Measurements from ENCODE around the gene MLLT3. TPM values are rescaled to one million over a fixed set of nuclear protein-coding genes. Genes with fewer than 3 reads are reported as not detected.

The MLLT3 gene
- total RNA-seq, 1 experiment from 2014 or later: 37.6 TPM

DNA sequence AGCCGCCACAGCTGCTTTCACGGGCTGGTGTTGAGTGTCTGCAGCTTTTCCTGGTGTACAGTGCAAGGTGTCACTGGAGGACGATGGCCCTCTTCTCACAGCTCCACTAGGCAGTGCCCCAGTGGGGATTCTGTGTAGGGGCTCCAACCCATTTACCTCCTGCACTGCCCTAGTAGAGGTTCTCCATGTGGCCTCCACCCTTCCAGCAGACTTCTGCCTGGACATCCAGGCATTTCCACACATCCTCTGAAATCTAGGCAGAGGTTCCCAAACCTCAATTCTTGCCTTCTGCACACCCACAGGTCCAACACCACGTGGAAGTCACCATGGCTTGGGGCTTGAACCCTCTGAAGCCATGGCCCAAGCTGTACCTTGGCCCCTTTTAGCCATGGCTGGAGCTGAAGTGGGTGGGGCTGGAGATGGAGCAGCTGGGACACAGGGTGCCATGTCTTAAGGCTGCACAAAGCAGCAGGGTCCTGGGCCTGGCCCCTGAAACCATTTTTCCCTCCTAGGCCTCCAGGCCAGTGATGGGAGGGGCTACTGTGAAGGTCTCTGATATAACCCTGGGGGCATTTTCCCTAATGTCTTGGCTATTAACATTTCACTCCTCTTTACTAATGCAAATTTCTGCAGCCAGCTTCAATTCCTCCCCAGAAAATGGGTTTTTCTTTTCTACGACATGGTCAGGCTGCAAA, 82.0 kb downstream of the MLLT3 start:
- in situ Hi-C loops (cut with HindIII; ENCODE audit: low pct_unique_long_range_greater_than_20kb, low sequenced_read_pairs): no loop called here
- no peak for DNase-seq (ENCODE audit: low read depth)

DNA sequence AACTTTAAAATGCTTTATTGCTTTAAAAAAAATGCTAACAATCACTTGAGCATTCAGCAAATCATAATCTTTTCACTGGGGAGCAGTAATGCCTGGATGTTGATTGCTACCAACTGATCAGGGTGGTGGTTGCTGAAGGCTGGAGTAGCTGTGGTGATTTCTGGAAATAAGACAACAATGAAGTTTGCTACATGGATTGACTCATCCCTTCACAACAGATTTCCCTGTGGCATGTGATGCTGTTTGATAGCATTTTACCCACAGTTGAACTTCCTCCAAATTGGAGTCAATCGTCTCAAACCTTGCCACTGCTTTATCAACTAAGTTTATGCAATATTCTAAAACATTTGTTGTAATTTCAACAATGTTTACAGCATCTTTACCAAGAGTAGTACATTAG, 83.3 kb downstream of the MLLT3 start:
- in situ Hi-C loops (cut with HindIII; ENCODE audit: low pct_unique_long_range_greater_than_20kb, low sequenced_read_pairs): no loop called here
- DNase-seq (ENCODE audit: low read depth): no peak

DNA sequence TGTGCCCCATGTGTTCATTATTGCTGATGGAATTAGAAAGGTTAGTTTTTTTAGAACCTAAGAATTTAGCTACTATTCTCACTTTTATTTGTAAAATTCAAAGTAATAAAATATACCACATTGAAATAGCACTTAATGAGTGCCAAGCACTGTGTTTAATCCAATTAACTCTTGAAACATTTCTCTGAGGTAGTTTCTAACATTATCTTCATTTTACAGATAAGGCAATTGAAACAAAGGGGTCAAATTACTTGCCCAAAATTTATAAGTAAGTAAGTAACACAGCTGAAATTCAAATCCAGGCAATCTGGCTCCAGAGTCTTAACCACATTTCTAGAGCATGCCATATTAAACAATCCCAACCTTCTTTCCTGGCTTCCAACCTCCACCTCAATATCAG, 84.2 kb downstream of the MLLT3 start:
- in situ Hi-C loops (cut with HindIII; ENCODE audit: low pct_unique_long_range_greater_than_20kb, low sequenced_read_pairs): no loop called here
- DNase-seq (ENCODE audit: low read depth): no peak

DNA sequence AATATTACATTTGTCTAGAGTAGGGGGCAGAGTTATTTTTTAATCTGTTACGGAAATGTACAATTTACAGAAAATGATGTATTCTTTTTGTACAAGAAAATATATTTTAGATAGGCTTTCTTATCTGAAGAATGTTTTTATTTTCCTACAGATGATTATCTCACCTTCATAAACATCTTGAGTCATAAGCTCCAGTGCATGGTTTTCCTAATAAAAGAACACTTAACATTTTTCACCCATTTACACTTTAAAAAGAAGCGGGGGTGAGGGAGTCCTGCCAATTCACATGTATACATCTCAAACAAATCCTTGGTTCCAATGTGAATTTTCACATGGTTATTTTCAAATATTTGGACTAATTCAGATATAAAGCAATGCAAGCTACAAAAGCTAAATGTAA, 85.0 kb downstream of the MLLT3 start:
- in situ Hi-C loops (cut with HindIII; ENCODE audit: low pct_unique_long_range_greater_than_20kb, low sequenced_read_pairs): no loop called here
- DNase-seq (ENCODE audit: low read depth): no peak

DNA sequence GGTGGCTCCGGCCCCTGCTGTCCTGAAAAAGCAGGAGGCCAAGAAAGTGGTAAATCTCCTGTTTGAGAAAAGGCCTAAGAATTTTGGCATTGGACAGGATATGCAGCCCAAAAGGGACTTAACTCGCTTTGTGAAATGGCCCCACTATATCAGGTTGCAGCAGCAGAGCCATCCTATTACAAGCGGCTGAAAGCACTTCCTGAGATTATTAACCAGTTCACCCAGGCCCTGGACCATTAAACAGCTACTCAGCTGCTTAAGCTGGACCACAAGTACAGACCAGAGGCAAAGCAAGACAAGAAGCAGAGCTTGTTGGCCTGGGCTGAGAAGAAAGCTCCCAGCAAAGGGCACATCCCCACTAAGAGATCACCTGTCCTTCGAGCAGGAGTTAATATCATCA, 89.7 kb downstream of the MLLT3 start:
- in situ Hi-C loops (cut with HindIII; ENCODE audit: low pct_unique_long_range_greater_than_20kb, low sequenced_read_pairs): no loop called here
- DNase-seq (ENCODE audit: low read depth): no peak

DNA sequence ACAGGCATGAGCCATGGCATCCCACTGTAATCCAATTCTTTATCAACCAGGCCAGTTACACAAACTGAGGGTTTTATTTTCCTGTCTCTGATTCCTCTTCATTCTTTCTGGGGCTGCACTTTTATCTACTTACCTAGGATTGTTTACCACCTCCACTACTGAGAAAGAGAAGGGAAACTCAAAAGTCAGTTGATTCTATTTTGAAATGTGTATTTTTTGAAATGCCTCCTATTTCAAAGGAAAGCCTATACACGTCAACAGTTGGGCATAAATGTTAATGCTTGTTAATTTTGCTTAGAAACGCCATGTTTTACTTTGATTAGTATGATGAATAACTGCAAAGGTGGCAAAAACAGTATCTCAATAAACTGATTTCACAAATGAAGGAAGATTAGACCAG, 92.5 kb downstream of the MLLT3 start:
- in situ Hi-C loops (cut with HindIII; ENCODE audit: low pct_unique_long_range_greater_than_20kb, low sequenced_read_pairs): no loop called here
- no peak for DNase-seq (ENCODE audit: low read depth)

DNA sequence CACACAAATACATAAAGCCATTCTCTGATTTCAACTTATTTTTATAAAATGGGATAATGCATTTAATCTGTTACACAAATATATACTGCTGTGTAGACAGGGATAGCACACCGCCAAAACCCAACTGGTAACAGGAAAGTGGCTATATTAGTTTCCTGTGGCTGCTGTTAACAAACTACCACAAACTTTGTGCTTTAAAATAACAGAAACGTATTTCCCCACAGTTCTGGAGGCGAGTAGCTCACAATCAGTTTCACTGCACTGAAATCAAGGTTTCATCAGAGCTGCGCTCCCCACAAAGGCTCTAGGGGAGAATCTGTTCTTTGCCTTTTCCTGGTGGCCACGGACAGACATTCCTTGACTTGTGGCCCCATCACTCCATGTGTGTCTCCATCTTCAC, 94.0 kb downstream of the MLLT3 start:
- DNase-seq (ENCODE audit: low read depth): no peak
- in situ Hi-C loops (cut with HindIII; ENCODE audit: low pct_unique_long_range_greater_than_20kb, low sequenced_read_pairs): no loop called here

DNA sequence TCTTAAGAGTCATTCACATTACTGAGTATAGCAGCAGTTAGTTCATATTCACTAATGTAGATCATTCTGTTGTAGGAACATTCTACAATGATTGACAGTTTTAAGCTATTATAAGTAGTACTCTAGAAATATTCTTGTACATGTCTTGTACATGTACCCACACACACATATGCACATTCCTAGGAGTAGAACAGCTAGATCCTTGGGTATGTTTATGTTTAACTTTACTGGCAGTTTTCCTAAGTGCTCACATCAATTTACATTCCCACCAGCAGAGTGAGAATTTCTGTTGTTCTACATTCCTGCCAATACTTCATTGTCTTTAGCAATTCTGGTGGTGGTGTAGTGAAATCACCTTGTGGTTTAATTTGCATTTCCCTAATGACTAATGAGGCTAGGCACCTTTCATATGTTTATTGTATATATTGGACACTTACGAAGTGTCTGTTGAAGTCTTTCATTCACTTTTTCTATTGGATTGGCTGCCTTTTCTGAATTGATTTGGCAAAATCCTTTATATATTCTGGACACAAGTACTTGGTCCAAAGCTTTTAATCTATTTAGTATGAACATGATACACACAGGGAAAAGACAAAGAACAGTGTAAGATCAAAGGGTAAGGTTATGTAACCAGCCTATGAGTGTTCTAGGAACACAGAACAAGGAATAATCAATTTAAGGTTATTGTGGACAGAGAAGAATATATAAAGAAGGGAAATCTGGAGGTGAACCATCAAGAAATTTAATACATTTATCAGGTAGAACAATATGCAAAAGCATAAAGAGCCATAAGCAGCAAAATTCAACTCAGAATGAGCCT, 95.6 kb downstream of the MLLT3 start:
- DNase-seq (ENCODE audit: low read depth): peak; percentile 20
- in situ Hi-C loops (cut with HindIII; ENCODE audit: low pct_unique_long_range_greater_than_20kb, low sequenced_read_pairs): no loop called here

DNA sequence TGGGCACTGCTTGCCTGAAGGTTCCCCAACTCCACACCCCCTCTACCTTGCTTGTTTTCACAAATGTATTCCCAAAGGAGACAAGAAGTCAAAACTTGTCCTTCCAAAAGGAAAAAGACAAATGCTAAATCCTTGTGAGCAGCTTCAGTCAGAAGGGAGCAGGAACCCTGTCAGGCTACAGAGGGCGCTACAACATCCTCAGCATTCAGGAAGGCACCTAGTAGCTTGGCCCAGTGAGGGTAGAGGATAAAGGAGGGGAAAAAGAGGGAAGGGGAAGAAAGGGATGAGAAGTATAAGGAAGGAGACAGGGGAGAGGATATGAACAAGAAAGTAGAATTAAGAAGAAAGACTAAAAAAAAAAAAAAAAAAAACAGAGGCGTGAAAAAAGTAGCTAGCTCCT, 97.5 kb downstream of the MLLT3 start:
- no peak for DNase-seq (ENCODE audit: low read depth)
- in situ Hi-C loops (cut with HindIII; ENCODE audit: low pct_unique_long_range_greater_than_20kb, low sequenced_read_pairs): no loop called here

DNA sequence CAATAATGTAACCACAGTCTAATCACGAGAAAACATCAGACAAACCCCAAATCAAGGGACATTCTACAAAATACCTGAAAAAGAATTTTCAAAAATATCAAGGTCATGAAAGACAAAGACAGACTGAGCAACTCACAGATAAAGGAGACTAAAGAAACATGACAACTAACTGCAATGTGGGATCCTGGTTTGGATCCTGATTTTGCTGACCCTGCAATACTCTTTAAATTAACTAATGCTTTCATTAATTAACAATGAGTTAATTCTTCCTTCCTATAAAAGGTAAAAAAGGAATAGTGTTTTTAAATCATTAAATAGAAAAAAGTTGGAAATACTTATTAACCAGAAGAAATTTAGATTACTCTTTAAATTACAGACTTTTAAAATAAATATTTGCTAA, 103.6 kb downstream of the MLLT3 start:
- no peak for DNase-seq (ENCODE audit: low read depth)
- in situ Hi-C loops (cut with HindIII; ENCODE audit: low pct_unique_long_range_greater_than_20kb, low sequenced_read_pairs): no loop called here

DNA sequence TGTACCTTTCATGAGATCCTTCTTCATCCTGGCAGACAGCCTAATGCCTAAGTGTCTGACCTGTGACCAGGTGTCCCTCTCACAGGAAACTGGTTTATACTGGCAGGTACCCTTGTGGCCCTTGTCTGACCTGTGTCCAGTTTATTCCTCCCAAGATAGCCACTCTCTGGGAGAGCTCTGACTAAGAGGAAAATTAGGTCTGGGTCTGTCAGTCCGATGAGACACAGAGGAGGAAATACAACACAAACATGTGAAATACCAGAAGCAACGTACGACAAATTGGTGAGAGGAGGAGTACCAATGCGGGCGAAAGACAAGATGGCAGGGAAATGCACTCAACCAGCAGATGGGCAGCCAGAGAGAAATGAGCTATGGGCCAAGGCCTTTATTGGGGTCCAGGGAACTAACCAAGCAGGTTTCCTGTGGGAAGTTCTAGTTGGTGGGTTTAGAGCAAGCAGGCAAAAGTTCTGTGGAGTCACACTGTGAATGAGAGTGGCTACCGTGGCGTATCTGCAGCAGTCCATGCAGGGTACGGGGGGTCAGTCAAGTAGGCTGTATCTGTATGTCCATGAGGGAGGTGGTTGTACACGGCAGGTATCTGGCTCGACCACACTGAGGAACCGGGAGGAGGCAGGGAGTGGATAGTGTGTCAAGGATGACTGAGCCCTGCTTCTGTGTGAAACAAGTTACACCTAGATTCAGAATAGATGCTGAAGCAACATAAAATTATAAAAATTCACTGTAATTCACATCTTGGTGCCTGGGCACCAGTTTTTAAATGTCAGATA, 109.0 kb downstream of the MLLT3 start:
- peak; percentile 27 for DNase-seq (ENCODE audit: low read depth)
- in situ Hi-C loops (cut with HindIII; ENCODE audit: low pct_unique_long_range_greater_than_20kb, low sequenced_read_pairs): no loop called here

DNA sequence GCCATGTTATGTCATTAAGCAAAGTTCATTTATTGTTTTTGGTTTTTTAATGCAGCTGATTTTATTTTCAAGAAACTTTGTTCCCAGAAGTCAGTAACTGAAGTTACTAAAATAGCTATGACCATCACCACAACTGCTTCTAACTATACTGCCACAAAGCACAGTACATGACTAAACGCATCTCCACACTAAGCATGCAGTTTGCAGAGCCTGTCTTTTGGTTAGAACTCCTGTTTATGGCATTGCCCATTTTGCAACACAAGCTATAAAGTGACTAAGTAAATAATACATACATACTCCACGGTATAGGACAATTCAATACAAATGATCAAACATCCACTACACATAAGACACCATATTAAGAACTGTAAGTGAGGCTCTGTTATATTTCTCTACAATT, 109.7 kb downstream of the MLLT3 start:
- in situ Hi-C loops (cut with HindIII; ENCODE audit: low pct_unique_long_range_greater_than_20kb, low sequenced_read_pairs): no loop called here
- DNase-seq (ENCODE audit: low read depth): no peak

DNA sequence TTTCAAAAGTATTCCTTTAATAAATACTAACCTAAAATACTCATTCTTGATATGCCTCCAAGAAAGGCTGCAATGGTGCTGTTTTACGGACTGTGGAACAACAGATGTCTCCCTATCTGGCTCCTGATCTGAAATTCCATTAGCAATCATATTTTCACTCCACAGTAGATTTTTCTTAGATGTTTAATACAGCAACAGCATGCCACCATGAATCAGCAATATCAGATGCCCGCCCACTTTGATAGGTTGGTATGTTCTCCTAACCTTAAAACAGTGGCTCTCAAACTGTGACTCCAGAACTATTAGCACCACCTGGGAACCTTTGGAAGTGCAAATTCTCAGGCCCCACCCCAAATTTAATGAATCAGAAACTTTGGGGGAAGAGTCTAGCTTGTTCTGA, 110.2 kb downstream of the MLLT3 start:
- in situ Hi-C loops (cut with HindIII; ENCODE audit: low pct_unique_long_range_greater_than_20kb, low sequenced_read_pairs): no loop called here
- DNase-seq (ENCODE audit: low read depth): peak; percentile 45

DNA sequence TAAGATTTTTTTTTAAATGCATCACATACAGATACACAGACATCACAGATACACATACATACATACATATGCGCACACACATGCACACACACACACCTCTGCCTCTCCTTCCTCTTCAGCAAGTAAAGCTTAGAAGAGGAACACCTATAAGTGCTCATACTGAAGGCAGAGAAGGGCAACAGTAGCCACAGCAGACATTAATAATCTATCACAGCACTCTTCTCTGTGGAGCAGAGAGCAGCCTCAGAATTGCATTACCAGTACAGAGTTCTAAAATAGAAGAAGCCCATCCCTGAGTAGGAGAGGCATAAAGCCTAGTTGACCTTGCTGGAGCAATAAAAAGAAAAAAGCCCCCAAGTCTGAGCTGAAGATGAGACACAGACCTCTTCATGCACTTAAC, 110.6 kb downstream of the MLLT3 start:
- no peak for DNase-seq (ENCODE audit: low read depth)
- in situ Hi-C loops (cut with HindIII; ENCODE audit: low pct_unique_long_range_greater_than_20kb, low sequenced_read_pairs): no loop called here

DNA sequence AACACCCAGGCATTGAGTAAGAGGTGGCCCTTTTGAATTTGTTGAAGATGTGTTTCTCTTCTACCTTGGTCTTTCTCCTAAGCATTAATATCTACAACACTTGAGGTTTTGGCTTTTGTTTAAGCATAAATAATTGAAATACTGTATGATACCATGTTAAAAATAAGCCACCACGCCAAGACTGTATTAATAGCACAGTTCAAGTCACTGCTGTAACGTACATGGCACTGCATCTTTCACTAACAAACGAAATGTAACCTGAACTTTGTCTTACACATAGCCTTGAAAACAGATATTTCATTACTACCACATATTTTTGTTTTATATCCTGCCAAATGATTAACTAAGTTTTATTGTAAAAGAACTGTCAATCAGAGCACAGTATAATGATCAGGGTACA, 112.8 kb downstream of the MLLT3 start:
- DNase-seq (ENCODE audit: low read depth): no peak
- in situ Hi-C loops (cut with HindIII; ENCODE audit: low pct_unique_long_range_greater_than_20kb, low sequenced_read_pairs): no loop called here

DNA sequence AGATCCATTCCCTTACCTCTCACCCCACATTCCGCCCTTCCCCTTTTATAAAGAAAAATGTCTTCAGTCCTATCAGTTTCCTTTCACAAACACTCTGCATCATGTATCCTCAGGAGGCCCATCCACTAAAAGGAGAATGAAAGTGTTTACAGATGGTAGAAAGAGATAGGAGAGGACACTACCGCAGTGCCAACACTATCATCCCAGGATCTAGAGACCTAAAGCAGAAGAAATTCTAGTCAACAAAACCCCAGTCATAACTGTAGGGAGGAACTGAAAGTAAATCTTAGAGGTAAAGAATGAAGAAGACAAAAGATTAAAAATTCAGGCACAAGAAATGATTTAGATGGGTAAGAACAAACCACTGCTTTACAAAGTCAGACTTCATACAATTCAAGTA, 114.1 kb downstream of the MLLT3 start:
- no peak for DNase-seq (ENCODE audit: low read depth)
- in situ Hi-C loops (cut with HindIII; ENCODE audit: low pct_unique_long_range_greater_than_20kb, low sequenced_read_pairs): no loop called here

DNA sequence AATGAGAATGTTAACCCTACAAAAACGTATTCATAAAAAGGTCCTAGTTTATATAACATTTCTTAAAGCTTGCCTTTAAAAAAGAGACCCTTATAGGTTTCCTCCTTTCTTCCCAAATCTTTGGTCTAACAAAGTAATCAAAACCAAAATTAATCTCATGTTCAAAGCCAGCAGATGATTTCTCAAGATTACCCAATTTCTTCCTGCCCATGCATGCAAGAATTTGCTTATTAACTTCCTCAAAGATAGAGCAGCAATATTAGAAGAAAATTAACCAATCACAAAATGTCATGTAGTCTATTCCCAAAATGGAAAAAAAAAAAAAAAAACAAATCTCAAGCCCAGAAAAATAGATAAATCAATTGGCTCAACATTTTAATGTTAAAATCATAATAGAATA, 114.9 kb downstream of the MLLT3 start:
- no peak for DNase-seq (ENCODE audit: low read depth)

DNA sequence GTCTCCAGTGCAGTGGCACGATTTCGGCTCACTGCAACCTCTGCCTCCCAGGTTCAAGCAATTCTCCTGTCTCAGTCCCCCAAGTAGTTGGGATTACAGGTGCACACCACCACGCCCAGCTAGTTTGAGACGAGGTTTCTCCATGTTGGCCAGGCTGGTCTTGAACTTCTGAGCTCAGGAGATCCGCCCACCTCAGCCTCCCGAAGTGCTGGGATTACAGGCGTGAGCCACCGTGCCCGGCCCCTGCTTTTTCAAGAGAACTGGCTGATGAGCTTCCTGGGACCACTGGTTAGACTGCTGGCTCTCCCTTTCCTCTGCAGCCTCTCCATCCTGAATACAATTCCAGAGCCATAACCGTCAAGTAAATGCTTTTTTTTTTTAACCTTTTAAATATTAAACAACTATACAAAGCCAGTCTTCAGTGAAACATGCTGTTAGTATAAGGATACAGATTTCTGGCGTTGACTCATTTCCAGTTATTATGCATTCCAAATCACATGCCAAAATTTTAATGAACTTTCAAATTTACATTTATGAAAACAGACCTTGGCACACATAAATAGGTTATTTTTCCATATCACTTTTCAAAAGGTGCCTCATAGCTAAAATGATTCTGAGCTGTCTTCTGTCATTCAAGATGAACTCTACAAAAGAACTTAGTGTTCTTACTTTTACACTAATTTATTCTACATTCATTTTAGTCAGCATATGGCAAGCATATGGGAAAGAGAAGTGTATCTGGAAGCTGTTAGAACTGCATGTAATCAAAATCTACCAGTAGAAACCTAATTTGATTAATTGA, 116.0 kb downstream of the MLLT3 start:
- in situ Hi-C loops (cut with HindIII; ENCODE audit: low pct_unique_long_range_greater_than_20kb, low sequenced_read_pairs): no loop called here
- no peak for DNase-seq (ENCODE audit: low read depth)

More for the DNA sequence above, 114.9 kb downstream of the MLLT3 start:
- in situ Hi-C loops (cut with HindIII; ENCODE audit: low pct_unique_long_range_greater_than_20kb, low sequenced_read_pairs): no loop called here
